ENCODE results near the gene TNPO1. TPM values are rescaled to one million over a fixed set of nuclear protein-coding genes. Genes with fewer than 3 reads are reported as not detected.
"Not testable (repeated sequence)": the region's sequence is repeated elsewhere in the genome, so short reads cannot be mapped to it uniquely, and the experiment has no call there.

TNPO1 gene
- total and polyA plus RNA-seq, 2 of the 8 experiments (the other 6 are each of a cell fraction or from before 2014, with no cell fraction given) = 38.5 to 211 TPM

- H3K36me3 ChIP-seq (ENCODE audit: control insufficient read depth in 2 of 4, insufficient read depth in 4 of 4, low read length in 3 of 4); H2AFZ ChIP-seq (ENCODE audit: low read length); H2BK20ac ChIP-seq (ENCODE audit: low read length); H3K27ac ChIP-seq (ENCODE audit: low read depth, low read length); H3K56ac ChIP-seq (replicated peaks; ENCODE audit: insufficient read length, low read depth, low read length); H3K23ac ChIP-seq (ENCODE audit: insufficient read length); H4K91ac ChIP-seq (replicated peaks; ENCODE audit: insufficient read length, low read length); POLR2A ChIA-PET (ENCODE audit: partially characterized antibody); H2BK15ac ChIP-seq (ENCODE audit: low read length); H4K20me1 ChIP-seq (replicated peaks in 1 of 2; ENCODE audit: control insufficient read depth in 1 of 2, insufficient read depth in 2 of 2, low read length in 2 of 2); H2BK12ac ChIP-seq (ENCODE audit: low read depth, low read length); H4K8ac ChIP-seq (ENCODE audit: extremely low read depth, insufficient read depth, low read length); H2BK5ac ChIP-seq (ENCODE audit: low read depth, low read length); H2BK120ac ChIP-seq (replicated peaks; ENCODE audit: low read depth, low read length); H3K4me1 ChIP-seq (replicated peaks in 1 of 4; ENCODE audit: control insufficient read depth in 3 of 4, insufficient read depth in 4 of 4, low read length in 3 of 4); H3K14ac ChIP-seq (ENCODE audit: insufficient read length); H3K4me2 ChIP-seq (ENCODE audit: insufficient read depth in 1 of 2, low read depth in 2 of 2, low read length in 2 of 2); H3K79me2 ChIP-seq (ENCODE audit: control insufficient read depth in 1 of 2, insufficient read depth in 2 of 2, low read length in 2 of 2); H3K79me1 ChIP-seq (ENCODE audit: low read depth, low read length); H2AK5ac ChIP-seq (ENCODE audit: low read depth, low read length); H3K18ac ChIP-seq (ENCODE audit: extremely low read depth, low read length); FAIRE-seq; H3K4ac ChIP-seq (replicated peaks; ENCODE audit: insufficient read length, low read depth, low read length); H3K27me3 ChIP-seq (replicated peaks in 1 of 4; ENCODE audit: control insufficient read depth in 3 of 4, extremely low read depth in 1 of 4, insufficient read depth in 3 of 4, low read length in 3 of 4); DNase-seq (ENCODE audit: low read depth in 1 of 2, low spot score in 2 of 2); H3K23me2 ChIP-seq (ENCODE audit: low read depth, low read length); H3K4me3 ChIP-seq (ENCODE audit: extremely low read depth in 1 of 4, insufficient read depth in 2 of 4, low read depth in 3 of 4, low read length in 4 of 4); H3K9me3 ChIP-seq (ENCODE audit: insufficient read depth in 2 of 2, low read depth in 1 of 2, low read length in 1 of 2); H3K9ac ChIP-seq (replicated peaks in 1 of 4; ENCODE audit: extremely low read depth in 1 of 4, low read depth in 3 of 4, low read length in 3 of 4); H4K5ac ChIP-seq (ENCODE audit: insufficient read length, low read depth, low read length): not testable (repeated sequence)
- peak; percentile 64; the same call in 1 of the 2 replicates for TF ChIP-seq KDM1A (IDR thresholded peaks at IDR 0.05; ENCODE audit: borderline replicate concordance, low read length)
- CTCF ChIA-PET (ENCODE audit: partially characterized antibody) = interaction anchor here (0.7 kb wide), 1 partner anchor 129 kb away, joined by 3 read pairs; no protein-coding TSS in a partner anchor
- 91% methylated on average over 5 of the region's 5 CpGs; no CpG with 5 or more reads in 1 of the 2 experiments for WGBS, 2 experiments (ENCODE audit: extremely low coverage in 1 of 2, insufficient coverage in 1 of 2, insufficient read length in 1 of 2, insufficient replicate concordance in 2 of 2, low coverage in 1 of 2, low lambda C conversion rate in 2 of 2, missing lambda C conversion rate in 1 of 2)
These were observed 23.8 kb upstream of the TNPO1 start for GRCh38 chr5:72792662-72793061.

Measured in H1 (cell line).